Measurements from ENCODE around the gene SLC6A9. TPM values are rescaled to one million over a fixed set of nuclear protein-coding genes. Genes with fewer than 3 reads are reported as not detected.

SLC6A9 gene
- total RNA-seq, 1 experiment from 2014 or later, result 30.1 TPM

- peaks cover 6% of the 10 kb centered on the region for H3K79me1 ChIP-seq (ENCODE audit: insufficient read depth, low read depth, low read length, poor library complexity, severe bottlenecking)
- H3K4me2 ChIP-seq (ENCODE audit: insufficient read depth, insufficient read length, low read length), result peak overlapping the region; percentile 62
- no peak overlapping the region for H2BK20ac ChIP-seq (ENCODE audit: low read depth, low read length, poor library complexity, severe bottlenecking)
- no peak for TF ChIP-seq CTCF (conservative IDR thresholded peaks at IDR 0.05)
- no peak overlapping the region for H3K9ac ChIP-seq (ENCODE audit: extremely low read depth, insufficient read length, low read length)
- no peak overlapping the region for H2BK12ac ChIP-seq (ENCODE audit: insufficient read length, low read depth, low read length)
- no peak overlapping the region for H3K56ac ChIP-seq (ENCODE audit: insufficient read length, low read depth, low read length)
- Mint-ChIP-seq H3K9me3 (no peaks in the 10 kb centered on the region; a peak in 1 of 5 replicates), H3K4me3 (peak overlapping the region; percentile 89 to 95), H3K4me1 (peaks cover 36 to 41% of the 10 kb centered on the region in 2 experiments), H3K27me3 (ENCODE audit: low read depth) (no peaks in the 10 kb centered on the region), H3K27ac (peak overlapping the region in 2 of 3 experiments; percentile 94 to 96; a peak in 1 of 7 replicates), H3K36me3 (ENCODE audit: insufficient read depth in 1 of 3, low read depth in 3 of 3) (peaks cover 18 to 44% (median 44%) of the 10 kb centered on the region in 3 experiments; a peak in 6 of 7 replicates)
- H3K14ac ChIP-seq (ENCODE audit: insufficient read depth, low read length), result no peak overlapping the region
- no peak overlapping the region for H2BK120ac ChIP-seq (ENCODE audit: low read depth, low read length, poor library complexity, severe bottlenecking)
- H3T11ph ChIP-seq (ENCODE audit: low read length), result no peak overlapping the region
- H3K4ac ChIP-seq (ENCODE audit: low read depth, low read length), result no peak overlapping the region
- no peak overlapping the region for H2BK5ac ChIP-seq (ENCODE audit: insufficient read length, low read length)
- no peak overlapping the region for H3K18ac ChIP-seq (ENCODE audit: insufficient read length, low read depth, low read length)
- no peak overlapping the region for H2AFZ ChIP-seq (ENCODE audit: low read length)
- no peak overlapping the region for H3K23ac ChIP-seq (ENCODE audit: insufficient read length, low read depth, low read length)
- peaks cover 8% of the 10 kb centered on the region; the same call in 1 of the 2 replicates for H3K4me1 ChIP-seq (ENCODE audit: insufficient read depth, low read length)
- H4K5ac ChIP-seq (ENCODE audit: insufficient read length, low read depth, low read length), result no peak overlapping the region
- no peak overlapping the region for H2AK5ac ChIP-seq (ENCODE audit: insufficient read length, low read length)
- H4K20me1 ChIP-seq (ENCODE audit: control insufficient read depth, insufficient read depth, insufficient read length), result no peaks in the 10 kb centered on the region
- no peak overlapping the region for H3K27ac ChIP-seq (ENCODE audit: insufficient read length, low read depth, low read length)
- no peak overlapping the region for H4K91ac ChIP-seq (ENCODE audit: insufficient read length, low read depth, low read length)
- WGBS (ENCODE audit: extremely low coverage, insufficient read length, low lambda C conversion rate), result no CpG with 5 or more reads among the region's 5 CpGs
- H3K79me2 ChIP-seq (ENCODE audit: insufficient read depth, low read length), result peaks cover 3% of the 10 kb centered on the region; the same call in 1 of the 2 replicates
- H3K23me2 ChIP-seq (ENCODE audit: insufficient read length, low read depth, low read length, poor library complexity, severe bottlenecking), result peaks cover 23% of the 10 kb centered on the region
- no peak overlapping the region for H2BK15ac ChIP-seq (ENCODE audit: low read depth, low read length)
- no peak for DNase-seq
- H3K9me3 ChIP-seq (ENCODE audit: control insufficient read depth, low read depth, low read length), result no peaks in the 10 kb centered on the region
- no peaks in the 10 kb centered on the region for H3K27me3 ChIP-seq (ENCODE audit: insufficient read depth, low read length)
- no peak overlapping the region for H4K8ac ChIP-seq (replicated peaks; ENCODE audit: insufficient read length, low read depth, low read length)
These were observed 53.1 kb downstream of the SLC6A9 start for GRCh38 chr1:43978264-43978550.

Measured in H9 (cell line).